OCI-LY3 (cell line): ENCODE measurements around the gene CTDSPL.

ENCODE experiments used
- CTCF ChIP-seq: fragments of 200-600, 300-600 bp; sonication (generic); IDR thresholded peaks from 2 replicates; pipeline ENCODE4 v1.5.1; 2014; ENCODE audit warnings: antibody characterized with exemption, low read length, low read depth
- EZH2phosphoT487 ChIP-seq: fragments of 200-600 bp; shearing (Covaris generic); IDR thresholded peaks from 2 replicates; pipeline ENCODE4 v1.6.1; 2018; ENCODE audit warnings: antibody characterized with exemption, mixed run types, low read depth

DNA sequence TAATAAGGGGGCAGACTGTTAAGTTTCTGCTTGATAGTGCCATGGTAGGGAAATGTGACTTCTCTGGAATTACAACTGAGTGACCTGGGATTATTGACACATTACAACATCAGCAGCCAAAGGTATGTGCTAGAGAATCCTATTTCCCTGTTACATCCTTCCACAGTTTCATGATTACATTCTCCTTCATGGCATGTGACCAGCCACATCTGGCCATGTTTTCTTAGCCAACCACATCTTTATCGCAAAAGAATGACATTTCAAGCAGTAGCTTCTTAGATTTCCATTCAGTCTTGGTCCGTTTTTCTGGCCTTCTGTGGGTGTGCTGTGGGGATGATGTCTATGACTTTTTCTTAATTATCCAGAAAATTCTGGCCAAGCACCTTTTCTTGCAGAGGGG is 45.4 kb upstream of the CTDSPL start:
- TF ChIP-seq CTCF (no peak), EZH2phosphoT487 (no peak)
